Erythroblast (primary cell): Measurements from ENCODE around the gene B3GNT3.

ENCODE experiments used
- GATA1 ChIP-seq: IDR thresholded peaks from 2 replicates; pipeline ENCODE4 v1.6.1; 2011; ENCODE audit warnings: low read depth, mild to moderate bottlenecking, control low read depth, low read length, moderate library complexity
- POLR2A ChIP-seq: IDR thresholded peaks from 2 replicates; pipeline ENCODE4 v1.6.1; 2011; ENCODE audit warnings: mild to moderate bottlenecking, low read length

DNA sequence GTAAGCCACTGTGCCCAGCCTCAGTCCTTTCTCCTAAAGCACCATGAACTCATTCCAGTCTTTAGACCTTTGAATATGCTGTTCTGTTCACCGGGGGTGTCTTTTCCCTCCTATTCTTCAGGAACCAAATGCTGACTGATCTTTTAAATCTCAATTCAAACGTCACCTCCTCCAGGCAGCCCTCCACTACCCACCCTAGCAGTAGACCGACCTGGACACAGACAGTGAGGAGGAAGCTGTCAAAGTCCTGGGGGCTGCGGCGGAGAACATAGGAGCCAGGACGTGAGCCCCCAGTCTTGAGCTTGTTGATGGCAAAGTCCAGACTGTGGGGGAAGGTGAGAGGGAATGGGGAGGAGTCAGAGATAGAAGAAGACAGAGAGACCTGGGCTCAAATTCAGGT, 45.1 kb downstream of the B3GNT3 start:
- no peak for TF ChIP-seq POLR2A
- no peak for TF ChIP-seq GATA1
